Testis (tissue), 2 donors: ENCODE data around the gene PEAK3.

Source experiments
- POLR2A ChIP-seq: fragments of 450-650 bp; IDR thresholded peaks from one replicate; pipeline ENCODE4 v1.6.1; 2017; ENCODE audit warnings: antibody characterized with exemption, mild to moderate bottlenecking, moderate library complexity
- TF ChIP-seq, protein P1 (sequence below), 3 experiments: fragments of 450-650 bp in 2 of 3; fragments of 200-600 bp in 1 of 3; sonication (generic) in 1 of 3; IDR thresholded peaks; one replicate each; pipeline ENCODE4 v1.5.1; 2016 to 2019; ENCODE audit warnings: antibody characterized with exemption in 3 of 3, mild to moderate bottlenecking in 2 of 3, moderate library complexity in 1 of 3

DNA sequence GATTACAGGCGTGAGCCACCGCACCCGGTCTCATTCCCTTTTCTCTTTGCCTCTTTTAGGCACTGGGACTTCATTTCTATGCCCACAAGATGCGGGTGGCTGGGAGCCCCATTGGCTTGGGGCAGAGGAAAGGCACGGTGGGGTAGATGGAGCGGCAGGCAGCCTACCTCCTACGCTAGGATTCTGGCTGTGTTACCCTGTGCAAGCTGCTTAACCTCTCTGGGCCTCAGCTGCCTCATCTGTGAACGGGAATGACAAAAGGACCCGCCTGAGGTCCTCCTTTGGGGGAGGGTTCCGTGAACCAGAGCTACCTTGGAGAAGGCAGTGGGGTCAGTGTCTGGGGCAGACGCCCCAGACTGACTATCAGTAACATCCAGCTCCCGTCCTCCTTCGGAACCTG is 35.3 kb upstream of the PEAK3 start:
- TF ChIP-seq, protein P1, sequence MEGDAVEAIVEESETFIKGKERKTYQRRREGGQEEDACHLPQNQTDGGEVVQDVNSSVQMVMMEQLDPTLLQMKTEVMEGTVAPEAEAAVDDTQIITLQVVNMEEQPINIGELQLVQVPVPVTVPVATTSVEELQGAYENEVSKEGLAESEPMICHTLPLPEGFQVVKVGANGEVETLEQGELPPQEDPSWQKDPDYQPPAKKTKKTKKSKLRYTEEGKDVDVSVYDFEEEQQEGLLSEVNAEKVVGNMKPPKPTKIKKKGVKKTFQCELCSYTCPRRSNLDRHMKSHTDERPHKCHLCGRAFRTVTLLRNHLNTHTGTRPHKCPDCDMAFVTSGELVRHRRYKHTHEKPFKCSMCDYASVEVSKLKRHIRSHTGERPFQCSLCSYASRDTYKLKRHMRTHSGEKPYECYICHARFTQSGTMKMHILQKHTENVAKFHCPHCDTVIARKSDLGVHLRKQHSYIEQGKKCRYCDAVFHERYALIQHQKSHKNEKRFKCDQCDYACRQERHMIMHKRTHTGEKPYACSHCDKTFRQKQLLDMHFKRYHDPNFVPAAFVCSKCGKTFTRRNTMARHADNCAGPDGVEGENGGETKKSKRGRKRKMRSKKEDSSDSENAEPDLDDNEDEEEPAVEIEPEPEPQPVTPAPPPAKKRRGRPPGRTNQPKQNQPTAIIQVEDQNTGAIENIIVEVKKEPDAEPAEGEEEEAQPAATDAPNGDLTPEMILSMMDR (IDR thresholded peaks at IDR 0.05) = no peak
- no peak for TF ChIP-seq POLR2A
